HCT116 (cell line): Measurements from ENCODE around the gene FHOD3. TPM values are rescaled to one million over a fixed set of nuclear protein-coding genes. Genes with fewer than 3 reads are reported as not detected.

Source experiments
- ATAC-seq: fragments of 200-7000 bp; cut with Tn5 transposase; 2 replicates; pipeline ENCODE4 v1.9.1; 2020; ENCODE audit warnings: mild to moderate bottlenecking, moderate library complexity
- BruUV-seq: library from RNA; stranded (reverse); fragments of 400-500 nt; replicated peaks from 2 replicates; lab custom pipeline; 2021; lab: Mats Ljungman, UMichigan
- CTCF ChIA-PET: fragments of 300-600 bp; sonication (Branson Sonifier 250); formaldehyde crosslinking; loops from one replicate; lab custom pipeline; 2021; ENCODE audit warnings: antibody characterized with exemption; lab: Charles Lee
- POLR2A ChIA-PET: fragments of 300-600, 350-600 bp; sonication (Branson Sonifier 250); formaldehyde crosslinking; loops from one replicate; lab custom pipeline; 2021; ENCODE audit warnings: antibody characterized with exemption; lab: Charles Lee
- RAD21 ChIA-PET, 2 experiments: fragments of 300-600 bp; sonication (Branson Sonifier 250); formaldehyde crosslinking; loops; one replicate each; lab custom pipeline; 2023; ENCODE audit warnings: low total read pairs in 2 of 2; ENCODE audit not compliant: uncharacterized antibody in 2 of 2, unreplicated experiment in 2 of 2, low non-redundant PET in 1 of 2; lab: Charles Lee
- DNase-seq: peaks from one replicate; pipeline ENCODE4 v3.0.0-alpha.2; 2010; ENCODE audit warnings: low read depth, low spot score
- H2AFZ ChIP-seq: fragments of 200-600 bp; shearing (Covaris generic), sonication (generic); 2 replicates; pipeline ENCODE4 v1.6.1; 2017; ENCODE audit warnings: low read depth, mixed run types, mixed read lengths, antibody characterized with exemption, low read length; ENCODE audit not compliant: poor library complexity, severe bottlenecking
- H3K27ac ChIP-seq: 2 replicates; pipeline ENCODE4 v1.5.1; 2012; ENCODE audit warnings: low read depth, low read length
- H3K27me3 ChIP-seq: fragments of 200-600 bp; sonication (generic); 2 replicates; pipeline ENCODE4 v1.6.1; 2016; ENCODE audit warnings: mixed run types, low read length, mixed read lengths; ENCODE audit not compliant: insufficient read depth
- H3K36me3 ChIP-seq, 2 experiments: fragments of 200-500 bp in 1 of 2; fragments of 200-600 bp in 1 of 2; sonication (Bioruptor generic) in 1 of 2; sonication (generic) in 1 of 2; 2 replicates each; pipeline versions ENCODE4 v1.5.1 to v1.6.1; 2014 to 2016; ENCODE audit warnings: low read length in 2 of 2, inconsistent platforms in 1 of 2, mixed read lengths in 1 of 2, mixed run types in 1 of 2; ENCODE audit not compliant: insufficient read depth in 2 of 2, control insufficient read depth in 1 of 2
- H3K4me1 ChIP-seq, 2 experiments: fragments of 200-600 bp in 1 of 2; sonication (generic) in 1 of 2; 2 replicates each; pipeline versions ENCODE4 v1.5.1 to v1.6.1; 2012 to 2017; ENCODE audit warnings: low read length in 2 of 2, inconsistent platforms in 1 of 2, mild to moderate bottlenecking in 1 of 2, mixed read lengths in 1 of 2, mixed run types in 1 of 2, moderate library complexity in 1 of 2; ENCODE audit not compliant: insufficient read depth in 2 of 2, control insufficient read depth in 1 of 2
- H3K4me2 ChIP-seq: fragments of 200-600 bp; sonication (generic); 2 replicates; pipeline ENCODE4 v1.6.1; 2017; ENCODE audit warnings: mixed run types, low read length, mixed read lengths
- H3K4me3 ChIP-seq, 2 experiments: fragments of 200-600 bp in 1 of 2; sonication (generic) in 1 of 2; replicated peaks in 1 of 2; 2 replicates each; pipeline ENCODE4 v1.5.1; 2011 to 2016; ENCODE audit warnings: low read length in 2 of 2, control low read depth in 1 of 2, low read depth in 1 of 2, mild to moderate bottlenecking in 1 of 2, mixed read lengths in 1 of 2, mixed run types in 1 of 2
- H3K79me2 ChIP-seq: fragments of 200-600 bp; sonication (generic); 2 replicates; pipeline ENCODE4 v1.6.1; 2017; ENCODE audit warnings: mild to moderate bottlenecking, mixed run types, low read length, moderate library complexity, mixed read lengths; ENCODE audit not compliant: insufficient read depth
- H3K9ac ChIP-seq: fragments of 200-600 bp; sonication (generic); 2 replicates; pipeline ENCODE4 v1.6.1; 2016; ENCODE audit warnings: low read length, mixed read lengths
- H3K9me2 ChIP-seq: fragments of 200-600 bp; sonication (generic), shearing (Covaris generic); 2 replicates; pipeline ENCODE4 v1.6.1; 2017; ENCODE audit warnings: mixed run types, mild to moderate bottlenecking, moderate library complexity; ENCODE audit not compliant: insufficient read depth
- H3K9me3 ChIP-seq, 2 experiments: fragments of 200-500 bp in 1 of 2; fragments of 200-600 bp in 1 of 2; sonication (Bioruptor generic) in 1 of 2; sonication (generic) in 1 of 2; 2 replicates each; pipeline ENCODE4 v1.6.1; 2014 to 2017; ENCODE audit warnings: low read length in 2 of 2, mixed read lengths in 2 of 2, inconsistent platforms in 1 of 2, low read depth in 1 of 2, mild to moderate bottlenecking in 1 of 2, mixed run types in 1 of 2, moderate library complexity in 1 of 2; ENCODE audit not compliant: control insufficient read depth in 1 of 2, insufficient read depth in 1 of 2
- H4K20me1 ChIP-seq: fragments of 200-600 bp; sonication (generic), shearing (Covaris generic); 2 replicates; pipeline ENCODE4 v1.6.1; 2017; ENCODE audit warnings: mixed run types, mild to moderate bottlenecking, moderate library complexity; ENCODE audit not compliant: insufficient read depth
- CEBPB ChIP-seq: IDR thresholded peaks from 2 replicates; pipeline ENCODE4 v1.6.1; 2012; ENCODE audit warnings: low read depth
- EZH2phosphoT487 ChIP-seq: fragments of 200-600 bp; IDR thresholded peaks from 2 replicates; pipeline ENCODE4 v1.6.1; 2018; ENCODE audit warnings: antibody characterized with exemption, borderline replicate concordance
- FOSL1 ChIP-seq: IDR thresholded peaks from 2 replicates; pipeline ENCODE4 v1.6.1; 2012; ENCODE audit warnings: low read depth
- JUND ChIP-seq: IDR thresholded peaks from 2 replicates; pipeline ENCODE4 v1.6.1; 2012
- POLR2A ChIP-seq: IDR thresholded peaks from 2 replicates; pipeline ENCODE4 v1.7.0; 2011; ENCODE audit warnings: borderline replicate concordance; ENCODE audit not compliant: insufficient read depth, insufficient read length; ENCODE audit errors: extremely low read depth
- RAD21 ChIP-seq: IDR thresholded peaks from 2 replicates; pipeline ENCODE4 v1.6.1; 2012; ENCODE audit warnings: low read depth, mild to moderate bottlenecking
- SIN3A ChIP-seq: IDR thresholded peaks from 2 replicates; pipeline ENCODE4 v1.6.1; 2012; ENCODE audit warnings: low read depth
- SP1 ChIP-seq: IDR thresholded peaks from 2 replicates; pipeline ENCODE4 v1.6.1; 2012; ENCODE audit warnings: low read depth
- SRF ChIP-seq: IDR thresholded peaks from 2 replicates; pipeline ENCODE4 v1.6.1; 2012; ENCODE audit warnings: low read depth
- YY1 ChIP-seq: IDR thresholded peaks from 2 replicates; pipeline ENCODE4 v1.6.1; 2011; ENCODE audit warnings: low read length, low read depth, moderate library complexity, mild to moderate bottlenecking; ENCODE audit not compliant: insufficient replicate concordance; ENCODE audit errors: extremely low read depth
- ZFX ChIP-seq: fragments of 450-650 bp; IDR thresholded peaks from 2 replicates; pipeline ENCODE4 v1.6.1; 2017
- intact Hi-C: fragments of 100-400 bp; cut with micrococcal nuclease; formaldehyde crosslinking; loops from 2 replicates; pipeline ENCODE4 v1.10.0; 2022
- total RNA-seq: library from RNA; stranded (reverse); gene quantifications from one replicate; pipeline ENCODE4 v1.2.1, GENCODE V29; 2021; ENCODE audit not compliant: unreplicated experiment
- TF ChIP-seq, protein P1 (sequence below): IDR thresholded peaks from 2 replicates; pipeline ENCODE4 v1.6.1; 2012
- TF ChIP-seq, protein P2 (sequence below): IDR thresholded peaks from 2 replicates; pipeline ENCODE4 v1.6.1; 2011; ENCODE audit warnings: mild to moderate bottlenecking, low read length, moderate library complexity; ENCODE audit not compliant: insufficient replicate concordance; ENCODE audit errors: extremely low read depth
- TF ChIP-seq, protein P3 (sequence below): IDR thresholded peaks from 2 replicates; pipeline ENCODE4 v1.6.1; 2012

FHOD3 gene
- total RNA-seq, 1 experiment from 2014 or later, result 4.0 TPM

- no peak for DNase-seq
- TF ChIP-seq SIN3A (no peak), POLR2A (no peak), FOSL1 (no peak), SRF (no peak)
- Histone ChIP-seq H3K9ac (no peak overlapping the region), H3K4me2 (no peak overlapping the region), H3K9me3 (peaks cover 0 to 6% of the 10 kb centered on the region in 2 experiments; a peak in 1 of 4 replicates), H3K27me3 (no peaks in the 10 kb centered on the region), H3K36me3 (no peaks in the 10 kb centered on the region), H3K4me3 (no peak overlapping the region), H3K79me2 (no peaks in the 10 kb centered on the region), H3K9me2 (no peaks in the 10 kb centered on the region), H3K4me1 (no peaks in the 10 kb centered on the region), H4K20me1 (no peaks in the 10 kb centered on the region), H2AFZ (no peak overlapping the region), H3K27ac (no peak overlapping the region)
- BruUV-seq, result no TSS peak
- intact Hi-C loops, result no loop called here
- CTCF ChIA-PET, result no interaction called here
- POLR2A ChIA-PET, result no interaction called here
- no peak for ATAC-seq
- RAD21 ChIA-PET, result no interaction called here
Measured at GRCh38 chr18:36365836-36366775, 68.6 kb downstream of the FHOD3 start.

- H3K36me3 ChIP-seq, result no peaks in the 10 kb centered on the region
- peaks cover 0 to 6% of the 10 kb centered on the region in 2 experiments; a peak in 1 of 4 replicates for H3K9me3 ChIP-seq
- no peak overlapping the region for H3K4me2 ChIP-seq
Measured at GRCh38 chr18:36366994-36367839, 69.7 kb downstream of the FHOD3 start.

More at GRCh38 chr18:36366994-36367839, 69.7 kb downstream of the FHOD3 start:
- H3K27me3 ChIP-seq, result no peaks in the 10 kb centered on the region
- POLR2A ChIA-PET, result no interaction called here
- ATAC-seq (no peak), DNase-seq (no peak)
- H3K9me2 ChIP-seq, result no peaks in the 10 kb centered on the region
- no peak overlapping the region for H3K27ac ChIP-seq
- CTCF ChIA-PET, result no interaction called here
- TF ChIP-seq ZFX (no peak), RAD21 (no peak), CEBPB (no peak), JUND (no peak), SP1 (no peak), EZH2phosphoT487 (no peak), YY1 (no peak), SIN3A (no peak)
- TF ChIP-seq, protein P1, sequence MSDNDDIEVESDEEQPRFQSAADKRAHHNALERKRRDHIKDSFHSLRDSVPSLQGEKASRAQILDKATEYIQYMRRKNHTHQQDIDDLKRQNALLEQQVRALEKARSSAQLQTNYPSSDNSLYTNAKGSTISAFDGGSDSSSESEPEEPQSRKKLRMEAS, result no peak
- TF ChIP-seq, protein P2, sequence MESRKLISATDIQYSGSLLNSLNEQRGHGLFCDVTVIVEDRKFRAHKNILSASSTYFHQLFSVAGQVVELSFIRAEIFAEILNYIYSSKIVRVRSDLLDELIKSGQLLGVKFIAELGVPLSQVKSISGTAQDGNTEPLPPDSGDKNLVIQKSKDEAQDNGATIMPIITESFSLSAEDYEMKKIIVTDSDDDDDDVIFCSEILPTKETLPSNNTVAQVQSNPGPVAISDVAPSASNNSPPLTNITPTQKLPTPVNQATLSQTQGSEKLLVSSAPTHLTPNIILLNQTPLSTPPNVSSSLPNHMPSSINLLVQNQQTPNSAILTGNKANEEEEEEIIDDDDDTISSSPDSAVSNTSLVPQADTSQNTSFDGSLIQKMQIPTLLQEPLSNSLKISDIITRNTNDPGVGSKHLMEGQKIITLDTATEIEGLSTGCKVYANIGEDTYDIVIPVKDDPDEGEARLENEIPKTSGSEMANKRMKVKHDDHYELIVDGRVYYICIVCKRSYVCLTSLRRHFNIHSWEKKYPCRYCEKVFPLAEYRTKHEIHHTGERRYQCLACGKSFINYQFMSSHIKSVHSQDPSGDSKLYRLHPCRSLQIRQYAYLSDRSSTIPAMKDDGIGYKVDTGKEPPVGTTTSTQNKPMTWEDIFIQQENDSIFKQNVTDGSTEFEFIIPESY, result no peak
- TF ChIP-seq, protein P3, sequence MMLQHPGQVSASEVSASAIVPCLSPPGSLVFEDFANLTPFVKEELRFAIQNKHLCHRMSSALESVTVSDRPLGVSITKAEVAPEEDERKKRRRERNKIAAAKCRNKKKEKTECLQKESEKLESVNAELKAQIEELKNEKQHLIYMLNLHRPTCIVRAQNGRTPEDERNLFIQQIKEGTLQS, result no peak
- H4K20me1 ChIP-seq, result no peaks in the 10 kb centered on the region
- RAD21 ChIA-PET, result no interaction called here
- no peaks in the 10 kb centered on the region for H3K79me2 ChIP-seq
- H3K9ac ChIP-seq, result no peak overlapping the region
- H3K4me1 ChIP-seq, result no peaks in the 10 kb centered on the region
- H2AFZ ChIP-seq, result no peak overlapping the region
- BruUV-seq, result no TSS peak
- H3K4me3 ChIP-seq, result no peak overlapping the region
- intact Hi-C loops, result no loop called here
